ENCODE measurements around the gene ARHGAP26. TPM values are rescaled to one million over a fixed set of nuclear protein-coding genes. Genes with fewer than 3 reads are reported as not detected.

ARHGAP26 gene
- polyA plus RNA-seq, 3 donors, result 26.5 to 56.8 (median 28.7) TPM

- Histone ChIP-seq H3K9ac (ENCODE audit: insufficient read depth, low read length, poor library complexity, severe bottlenecking) (no peak overlapping the region), H3K4me1 (ENCODE audit: control insufficient read depth in 1 of 2, insufficient read depth in 2 of 2, low read length in 2 of 2) (peaks cover 72 to 89% of the 10 kb centered on the region in 2 donors), H3K4me2 (replicated peaks; ENCODE audit: extremely low read depth, low read length, poor library complexity, severe bottlenecking) (peak overlapping the region; percentile 52), H4K20me1 (ENCODE audit: insufficient read depth, low read length) (peaks cover 100% of the 10 kb centered on the region), H3K36me3 (replicated peaks in 1 of 2; ENCODE audit: control insufficient read depth in 1 of 2, insufficient read depth in 2 of 2, low read length in 2 of 2) (peaks cover 0 to 18% of the 10 kb centered on the region in 2 donors), H3K9me3 (replicated peaks in 1 of 2; ENCODE audit: control insufficient read depth in 1 of 2, insufficient read depth in 1 of 2, low read length in 2 of 2) (no peaks in the 10 kb centered on the region), H3K27me3 (ENCODE audit: control insufficient read depth in 2 of 2, insufficient read depth in 2 of 2, low read length in 2 of 2) (no peaks in the 10 kb centered on the region), H3K79me2 (ENCODE audit: insufficient read depth, low read length) (peaks cover 100% of the 10 kb centered on the region), H3K4me3 (replicated peaks in 1 of 3; ENCODE audit: low read depth in 2 of 3, low read length in 3 of 3) (peak overlapping the region in 1 of 3 experiments; percentile 48), H2AFZ (ENCODE audit: insufficient read depth, low read depth, low read length, poor library complexity, severe bottlenecking) (no peak overlapping the region), H3K27ac (ENCODE audit: low read depth in 1 of 2, low read length in 2 of 2) (peak overlapping the region; percentile 20 to 68)
- peak overlapping the region; percentile 66 to 92 (median 73) for H3K27ac Mint-ChIP-seq
- H3K27me3 Mint-ChIP-seq (ENCODE audit: low read depth in 3 of 3), result peaks cover 0 to 4% (median 2%) of the 10 kb centered on the region in 3 donors
- H3K9me3 Mint-ChIP-seq, result peaks cover 0 to 2% (median 0%) of the 10 kb centered on the region in 7 donors
- peaks cover 89% of the 10 kb centered on the region for H3K4me1 Mint-ChIP-seq
- 46% methylated on average over 3 of the region's 3 CpGs for WGBS (ENCODE audit: insufficient coverage)
- H3K36me3 Mint-ChIP-seq, result peaks cover 30 to 44% of the 10 kb centered on the region in 2 donors
- intact Hi-C loops (cut with micrococcal nuclease), result no loop called here
- TF ChIP-seq CTCF (IDR thresholded peaks at IDR 0.05), result no peak
- DNase-seq, result peak; percentile 64 to 79 (median 67)
- peak overlapping the region in 1 of 2 donors; percentile 59 for H3K4me3 Mint-ChIP-seq
Measured at GRCh38 chr5:142777850-142778249, 7.7 kb downstream of the ARHGAP26 start.

GRCh38 chr5:142779163-142779840 is 9.1 kb downstream of the ARHGAP26 start:
- no peak for TF ChIP-seq CTCF (IDR thresholded peaks at IDR 0.05)
- peaks cover 100% of the 10 kb centered on the region for H3K79me2 ChIP-seq (ENCODE audit: insufficient read depth, low read length)
- H3K27ac Mint-ChIP-seq, result peak overlapping the region; percentile 13 to 83 (median 66)
- H3K9me3 ChIP-seq (replicated peaks in 1 of 2; ENCODE audit: control insufficient read depth in 1 of 2, insufficient read depth in 1 of 2, low read length in 2 of 2), result no peaks in the 10 kb centered on the region
- peak overlapping the region in 1 of 2 donors; percentile 54 for H3K4me3 Mint-ChIP-seq
- H3K4me1 Mint-ChIP-seq, result peaks cover 90% of the 10 kb centered on the region
- no peak overlapping the region for H3K4me3 ChIP-seq (replicated peaks in 1 of 3; ENCODE audit: low read depth in 2 of 3, low read length in 3 of 3)
- H3K36me3 ChIP-seq (replicated peaks in 1 of 2; ENCODE audit: control insufficient read depth in 1 of 2, insufficient read depth in 2 of 2, low read length in 2 of 2), result peaks cover 0 to 18% of the 10 kb centered on the region in 2 donors
- H3K27me3 Mint-ChIP-seq (ENCODE audit: low read depth in 3 of 3), result peaks cover 0 to 4% (median 2%) of the 10 kb centered on the region in 3 donors
- peaks cover 74 to 89% of the 10 kb centered on the region in 2 donors for H3K4me1 ChIP-seq (ENCODE audit: control insufficient read depth in 1 of 2, insufficient read depth in 2 of 2, low read length in 2 of 2)
- H3K9ac ChIP-seq (ENCODE audit: insufficient read depth, low read length, poor library complexity, severe bottlenecking), result no peak overlapping the region
- H3K4me2 ChIP-seq (replicated peaks; ENCODE audit: extremely low read depth, low read length, poor library complexity, severe bottlenecking), result peak overlapping the region; percentile 2
- peaks cover 26 to 45% of the 10 kb centered on the region in 2 donors for H3K36me3 Mint-ChIP-seq
- no peak overlapping the region for H2AFZ ChIP-seq (ENCODE audit: insufficient read depth, low read depth, low read length, poor library complexity, severe bottlenecking)
- H3K27ac ChIP-seq (ENCODE audit: low read depth in 1 of 2, low read length in 2 of 2), result no peak overlapping the region
- peaks cover 0 to 2% (median 0%) of the 10 kb centered on the region in 7 donors for H3K9me3 Mint-ChIP-seq
- WGBS (ENCODE audit: insufficient coverage), result 57% methylated on average over 1 of the region's 4 CpGs
- DNase-seq, result no peak
- intact Hi-C loops (cut with micrococcal nuclease), result no loop called here
- H4K20me1 ChIP-seq (ENCODE audit: insufficient read depth, low read length), result peaks cover 100% of the 10 kb centered on the region
- no peaks in the 10 kb centered on the region for H3K27me3 ChIP-seq (ENCODE audit: control insufficient read depth in 2 of 2, insufficient read depth in 2 of 2, low read length in 2 of 2)
